ENCODE results near the gene POMT1. TPM values are rescaled to one million over a fixed set of nuclear protein-coding genes. Genes with fewer than 3 reads are reported as not detected.

Gene POMT1
- total RNA-seq, 2 experiments from 2014 or later = 4.7 to 27.1 TPM

- no peak for DNase-seq (ENCODE audit: low spot score)
- Histone ChIP-seq H3K27ac (ENCODE audit: low read depth, low read length, poor library complexity, severe bottlenecking) (no peak overlapping the region), H4K20me1 (ENCODE audit: insufficient read depth, low read length) (no peaks in the 10 kb centered on the region), H3K79me2 (ENCODE audit: insufficient read depth, low read depth, low read length) (no peaks in the 10 kb centered on the region), H2AFZ (ENCODE audit: low read length) (no peak overlapping the region), H3K4me3 (ENCODE audit: low read depth, low read length, poor library complexity, severe bottlenecking) (no peak overlapping the region), H3K9me3 (ENCODE audit: low read length) (no peaks in the 10 kb centered on the region), H3K36me3 (ENCODE audit: insufficient read depth, low read length) (peaks cover 86% of the 10 kb centered on the region), H3K4me2 (ENCODE audit: low read length) (no peak overlapping the region), H3K9me2 (ENCODE audit: insufficient read depth, low read length) (no peaks in the 10 kb centered on the region), H3K4me1 (ENCODE audit: insufficient read depth, low read length, poor library complexity, severe bottlenecking) (peaks cover 7% of the 10 kb centered on the region)
- no TSS peak for BruUV-seq (replicated peaks)
- ChIA-PET POLR2A (no interaction called here), CTCF (ENCODE audit: unreplicated experiment) (no interaction called here)
- intact Hi-C loops (cut with micrococcal nuclease; ENCODE audit: unreplicated experiment) = no loop called here
- no peak for TF ChIP-seq EZH2phosphoT487 (IDR thresholded peaks at IDR 0.05; ENCODE audit: borderline replicate concordance, low read depth, low read length)
- no peak for TF ChIP-seq CTCF (conservative IDR thresholded peaks at IDR 0.05; ENCODE audit: low read length)
Measured at GRCh38 chr9:131518553-131518952, 15.8 kb downstream of the POMT1 start.

- no peak overlapping the region for H3K4me2 ChIP-seq (ENCODE audit: low read length)
- POLR2A ChIA-PET = no interaction called here
- H3K27ac ChIP-seq (ENCODE audit: low read depth, low read length, poor library complexity, severe bottlenecking) = no peak overlapping the region
- no peaks in the 10 kb centered on the region for H4K20me1 ChIP-seq (ENCODE audit: insufficient read depth, low read length)
- no peaks in the 10 kb centered on the region for H3K4me1 ChIP-seq (ENCODE audit: insufficient read depth, low read length, poor library complexity, severe bottlenecking)
- CTCF ChIA-PET (ENCODE audit: unreplicated experiment) = no interaction called here
- DNase-seq (ENCODE audit: low spot score) = no peak
- H3K36me3 ChIP-seq (ENCODE audit: insufficient read depth, low read length) = peaks cover 92% of the 10 kb centered on the region
- BruUV-seq (replicated peaks) = no TSS peak
- H3K79me2 ChIP-seq (ENCODE audit: insufficient read depth, low read depth, low read length) = no peaks in the 10 kb centered on the region
- intact Hi-C loops (cut with micrococcal nuclease; ENCODE audit: unreplicated experiment) = no loop called here
- H2AFZ ChIP-seq (ENCODE audit: low read length) = no peak overlapping the region
- TF ChIP-seq EZH2phosphoT487 (IDR thresholded peaks at IDR 0.05; ENCODE audit: borderline replicate concordance, low read depth, low read length) = no peak
- TF ChIP-seq CTCF (conservative IDR thresholded peaks at IDR 0.05; ENCODE audit: low read length) = no peak
- no peaks in the 10 kb centered on the region for H3K9me2 ChIP-seq (ENCODE audit: insufficient read depth, low read length)
- H3K9me3 ChIP-seq (ENCODE audit: low read length) = no peaks in the 10 kb centered on the region
- no peak overlapping the region for H3K4me3 ChIP-seq (ENCODE audit: low read depth, low read length, poor library complexity, severe bottlenecking)
Measured at GRCh38 chr9:131520503-131520902, 17.8 kb downstream of the POMT1 start.

DNA sequence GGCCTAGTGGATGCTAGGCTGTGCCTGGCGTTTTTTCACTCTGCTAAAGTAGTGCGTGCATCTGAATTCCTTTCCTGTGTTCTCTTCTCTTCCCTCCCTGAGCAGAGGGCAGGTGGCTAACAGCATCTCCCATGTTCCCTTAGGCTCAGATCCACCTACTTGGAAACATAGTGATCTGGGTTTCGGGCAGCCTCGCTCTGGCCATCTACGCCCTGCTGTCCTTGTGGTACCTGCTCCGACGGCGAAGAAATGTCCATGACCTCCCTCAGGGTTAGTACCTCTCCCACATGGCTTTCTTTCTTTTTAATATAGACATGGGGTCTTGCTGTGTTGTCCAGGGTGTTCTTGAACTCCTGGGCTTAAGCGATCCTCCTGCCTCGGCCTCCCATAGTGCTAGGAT is 18.5 kb downstream of the POMT1 start:
- Histone ChIP-seq H3K4me3 (ENCODE audit: low read depth, low read length, poor library complexity, severe bottlenecking) (no peak overlapping the region), H3K27ac (ENCODE audit: low read depth, low read length, poor library complexity, severe bottlenecking) (no peak overlapping the region), H4K20me1 (ENCODE audit: insufficient read depth, low read length) (no peaks in the 10 kb centered on the region), H3K9me2 (ENCODE audit: insufficient read depth, low read length) (no peaks in the 10 kb centered on the region), H2AFZ (ENCODE audit: low read length) (no peak overlapping the region), H3K79me2 (ENCODE audit: insufficient read depth, low read depth, low read length) (no peaks in the 10 kb centered on the region), H3K9me3 (ENCODE audit: low read length) (no peaks in the 10 kb centered on the region), H3K4me2 (ENCODE audit: low read length) (no peak overlapping the region), H3K36me3 (ENCODE audit: insufficient read depth, low read length) (peaks cover 92% of the 10 kb centered on the region), H3K4me1 (ENCODE audit: insufficient read depth, low read length, poor library complexity, severe bottlenecking) (no peaks in the 10 kb centered on the region)
- TF ChIP-seq CTCF (conservative IDR thresholded peaks at IDR 0.05; ENCODE audit: low read length) = no peak
- no peak for TF ChIP-seq EZH2phosphoT487 (IDR thresholded peaks at IDR 0.05; ENCODE audit: borderline replicate concordance, low read depth, low read length)
- ChIA-PET POLR2A (no interaction called here), CTCF (ENCODE audit: unreplicated experiment) (no interaction called here)
- intact Hi-C loops (cut with micrococcal nuclease; ENCODE audit: unreplicated experiment) = no loop called here
- BruUV-seq (replicated peaks) = no TSS peak
- no peak for DNase-seq (ENCODE audit: low spot score)
